A549 (cell line): Measurements from ENCODE around the gene DNAH5. TPM values are rescaled to one million over a fixed set of nuclear protein-coding genes. Genes with fewer than 3 reads are reported as not detected.

Experiments
- ATAC-seq, 2 experiments: fragments of 200-7000 bp in 1 of 2; fragments of >200 bp in 1 of 2; cut with Nextera tagmentation in 1 of 2; cut with Tn5 transposase in 1 of 2; 3 replicates each; pipeline versions ENCODE4 v1.8.0 to v1.9.1; 2018 to 2020; ENCODE audit warnings: mild to moderate bottlenecking in 1 of 2, moderate library complexity in 1 of 2
- CTCF ChIA-PET: fragments of 300-600 bp; sonication (Branson Sonifier 250); formaldehyde crosslinking; extraction: SDS; loops from one replicate; lab custom pipeline; 2021; ENCODE audit warnings: antibody characterized with exemption, inconsistent platforms; lab: Yijun Ruan, JAX
- POLR2A ChIA-PET: fragments of 350-600 bp; formaldehyde crosslinking; extraction: SDS; loops from one replicate; lab custom pipeline; 2021; ENCODE audit warnings: antibody characterized with exemption, inconsistent platforms; lab: Yijun Ruan, JAX
- DNase-seq, 2 experiments: peaks; one replicate each; pipeline versions ENCODE4 v3.0.0 to v3.0.0-alpha.2; 2011 to 2016; ENCODE audit warnings: low read depth in 1 of 2, low spot score in 1 of 2
- FAIRE-seq: peaks from 2 replicates; lab custom pipeline; 2011; peaks lifted over from hg19 to GRCh38; lab: Jason Lieb, UNC
- H3K27ac ChIP-seq, 2 experiments: fragments of >200 bp; sonication (Bioruptor Twin); formaldehyde crosslinking; 3 replicates each; pipeline ENCODE4 v1.5.1; 2016 to 2017
- H3K4me1 ChIP-seq: fragments of >200 bp; sonication (Bioruptor Twin); formaldehyde crosslinking; 3 replicates; pipeline ENCODE4 v1.6.1; 2016
- H3K4me2 ChIP-seq: fragments of >200 bp; sonication (Bioruptor Twin); formaldehyde crosslinking; 3 replicates; pipeline ENCODE4 v1.6.1; 2016
- H3K4me3 ChIP-seq: fragments of >200 bp; sonication (Bioruptor Twin); formaldehyde crosslinking; 3 replicates; pipeline ENCODE4 v1.5.1; 2016
- H3K9me3 ChIP-seq: fragments of >200 bp; sonication (Bioruptor Twin); formaldehyde crosslinking; 3 replicates; pipeline ENCODE4 v1.6.1; 2016
- CEBPB ChIP-seq, 2 experiments: fragments of >200 bp in 1 of 2; sonication (Bioruptor Twin) in 1 of 2; formaldehyde crosslinking in 1 of 2; IDR thresholded peaks; 2 replicates each; pipeline ENCODE4 v1.6.1; 2012 to 2016
- CHD4 ChIP-seq: fragments of 200-600 bp; sonication (generic); IDR thresholded peaks from 2 replicates; pipeline ENCODE4 v1.6.1; 2016; ENCODE audit warnings: antibody characterized with exemption, mild to moderate bottlenecking, borderline replicate concordance
- EHMT2 ChIP-seq: fragments of 200-600 bp; sonication (generic); IDR thresholded peaks from 2 replicates; pipeline ENCODE4 v1.6.1; 2016; ENCODE audit warnings: antibody characterized with exemption, low read depth, mild to moderate bottlenecking, moderate library complexity
- FOSB ChIP-seq: fragments of 250-450 bp; sonication (Bioruptor Pico); IDR thresholded peaks from 2 replicates; pipeline ENCODE4 v1.5.0; 2020; ENCODE audit warnings: mild to moderate bottlenecking, moderate library complexity
- FOSL2 ChIP-seq, 2 experiments: fragments of 450-650 bp in 1 of 2; fragments of >200 bp in 1 of 2; sonication (Bioruptor Twin) in 1 of 2; formaldehyde crosslinking; IDR thresholded peaks; 2 replicates each; pipeline versions ENCODE4 v1.5.0 to v1.6.1; 2016 to 2020; ENCODE audit warnings: mild to moderate bottlenecking in 1 of 2, moderate library complexity in 1 of 2
- FOXS1 ChIP-seq: fragments of 250-450 bp; sonication (Bioruptor Pico); IDR thresholded peaks from 2 replicates; pipeline ENCODE4 v1.5.0; 2020; ENCODE audit warnings: mild to moderate bottlenecking, moderate library complexity
- HMGXB4 ChIP-seq: fragments of 250-450 bp; sonication (Bioruptor Pico); IDR thresholded peaks from 2 replicates; pipeline ENCODE4 v1.5.0; 2021; ENCODE audit warnings: mild to moderate bottlenecking, moderate library complexity, borderline replicate concordance
- HOXB13 ChIP-seq: fragments of 250-450 bp; sonication (Bioruptor Pico); IDR thresholded peaks from 2 replicates; pipeline ENCODE4 v1.5.0; 2020; ENCODE audit warnings: low read depth, mild to moderate bottlenecking, moderate library complexity
- JUN ChIP-seq, 2 experiments: fragments of >200 bp; sonication (Bioruptor Twin); formaldehyde crosslinking; IDR thresholded peaks; 2 replicates in 1 of 2; 3 replicates in 1 of 2; pipeline ENCODE4 v1.6.1; 2016 to 2017
- KDM1A ChIP-seq: fragments of 200-600 bp; sonication (generic); IDR thresholded peaks from 2 replicates; pipeline ENCODE4 v1.6.1; 2016; ENCODE audit warnings: low read depth, mild to moderate bottlenecking
- MAFK ChIP-seq: fragments of 450-650 bp; IDR thresholded peaks from 2 replicates; pipeline ENCODE4 v1.6.1; 2014; ENCODE audit not compliant: partially characterized antibody
- MAZ ChIP-seq: fragments of 150-350 bp; IDR thresholded peaks from 2 replicates; pipeline ENCODE4 v1.6.1; 2014; ENCODE audit warnings: antibody characterized with exemption, low read depth, low read length, borderline replicate concordance
- NPAS2 ChIP-seq: fragments of 250-450 bp; sonication (Bioruptor Pico); IDR thresholded peaks from 2 replicates; pipeline ENCODE4 v1.8.0; 2022; ENCODE audit warnings: mild to moderate bottlenecking, moderate library complexity, borderline replicate concordance
- PBX3 ChIP-seq: IDR thresholded peaks from 2 replicates; pipeline ENCODE4 v1.6.1; 2012
- PHF8 ChIP-seq: fragments of 200-600 bp; sonication (generic); IDR thresholded peaks from 2 replicates; pipeline ENCODE4 v1.6.1; 2016; ENCODE audit warnings: low read depth, mild to moderate bottlenecking, antibody characterized with exemption, moderate library complexity, borderline replicate concordance
- POLR2A ChIP-seq: IDR thresholded peaks from 2 replicates; pipeline ENCODE4 v1.6.1; 2012; ENCODE audit warnings: mild to moderate bottlenecking, low read length
- POLR2AphosphoS2 ChIP-seq: conservative IDR thresholded peaks from 2 replicates; pipeline ENCODE4 v1.6.1; 2012; ENCODE audit warnings: low read length, improper control_type of control experiment, inconsistent platforms
- RCOR1 ChIP-seq: fragments of 150-350 bp; IDR thresholded peaks from 2 replicates; pipeline ENCODE4 v1.6.1; 2014; ENCODE audit warnings: antibody characterized with exemption, low read length, low read depth
- REST ChIP-seq: fragments of 200-600 bp; sonication (generic); IDR thresholded peaks from 2 replicates; pipeline ENCODE4 v1.6.1; 2016; ENCODE audit warnings: antibody characterized with exemption, mild to moderate bottlenecking, moderate library complexity
- SREBF2 ChIP-seq: fragments of 450-650 bp; IDR thresholded peaks from 2 replicates; pipeline ENCODE4 v1.6.1; 2014; ENCODE audit warnings: mild to moderate bottlenecking, moderate library complexity
- ZC3H11A ChIP-seq: fragments of 450-650 bp; IDR thresholded peaks from 2 replicates; pipeline ENCODE4 v1.6.1; 2014; ENCODE audit warnings: antibody characterized with exemption, mild to moderate bottlenecking
- WGBS: methylation state at CpG from one replicate; pipeline ENCODE4 v1.1.6; 2017; ENCODE audit errors: missing lambda C conversion rate; 5-methylcytosine and 5-hydroxymethylcytosine counted together
- polyA plus RNA-seq, 4 experiments: library from polyadenylated mRNA; depleted of rRNA in 3 of 4; stranded (reverse); fragments of >200 nt; fragmentation: RNase III in 1 of 4; extraction: RNeasy Plus Mini Kit Qiagen cat#74134 plus additional on column Dnase treatment in 1 of 4; gene quantifications; 2 replicates in 3 of 4; 3 replicates in 1 of 4; pipeline ENCODE4 v1.2.3, GENCODE V29; 2011 to 2017
- TF ChIP-seq, protein P1 (sequence below): fragments of 250-450 bp; sonication (Bioruptor Pico); IDR thresholded peaks from 2 replicates; pipeline ENCODE4 v1.5.0; 2020; ENCODE audit warnings: low read depth, mild to moderate bottlenecking, moderate library complexity

Gene DNAH5
- polyA plus RNA-seq, 2 of the 4 experiments (the other 2 are of a cell fraction): 0.15 to 1.0 TPM

DNA sequence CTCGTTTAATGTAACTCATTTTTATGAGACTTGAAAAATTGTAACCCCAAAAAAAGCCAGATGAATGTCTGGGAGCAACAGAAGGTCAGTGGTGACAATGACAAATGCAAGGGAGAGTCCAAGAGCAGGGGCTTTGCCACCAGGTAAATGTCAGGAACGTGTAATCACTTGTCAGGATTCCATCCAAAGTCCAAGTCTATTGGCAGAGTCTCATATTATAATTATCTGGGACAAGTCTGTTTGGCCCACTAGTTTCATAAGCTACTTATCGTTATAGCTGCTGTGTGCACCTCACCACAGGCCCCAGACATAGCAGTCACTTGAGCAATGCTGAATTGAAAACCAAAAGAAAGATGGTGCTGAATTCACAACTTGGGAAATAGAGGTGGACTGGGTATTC lies 180.8 kb downstream of the DNAH5 start:
- CTCF ChIA-PET: no interaction called here

DNA sequence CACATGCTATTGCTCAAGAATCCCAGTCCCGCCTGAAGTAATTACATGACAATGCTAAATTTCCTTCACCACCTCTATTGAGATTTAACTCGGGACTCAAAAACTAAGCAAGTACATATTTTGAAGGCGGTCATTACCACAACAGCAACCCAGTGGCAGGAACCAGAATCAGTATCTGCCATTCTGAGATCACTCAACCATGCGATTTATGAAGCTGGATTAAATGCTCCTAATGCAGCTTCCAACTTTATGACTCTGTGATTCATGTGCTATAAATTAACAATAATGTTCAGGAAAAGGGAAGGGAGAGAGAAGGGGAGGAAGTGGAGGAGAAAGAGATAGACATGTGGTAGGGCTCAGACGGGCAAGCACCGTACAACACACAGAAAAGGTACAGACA lies 194.7 kb downstream of the DNAH5 start:
- no peak overlapping the region for H3K4me3 ChIP-seq
- DNase-seq (no peak), FAIRE-seq (no peak)
- POLR2A ChIA-PET: no interaction called here
- no peaks in the 10 kb centered on the region for H3K4me1 ChIP-seq
- no peak overlapping the region for H3K27ac ChIP-seq
- 58% methylated on average over 6 of the region's 6 CpGs for WGBS
- CTCF ChIA-PET: no interaction called here
- TF ChIP-seq JUN (IDR thresholded peaks at IDR 0.05) (no peak), ZC3H11A (no peak), EHMT2 (no peak), MAFK (no peak), NPAS2 (CRISPR knock-in tag) (no peak), PBX3 (no peak), KDM1A (no peak)
- TF ChIP-seq, protein P1, sequence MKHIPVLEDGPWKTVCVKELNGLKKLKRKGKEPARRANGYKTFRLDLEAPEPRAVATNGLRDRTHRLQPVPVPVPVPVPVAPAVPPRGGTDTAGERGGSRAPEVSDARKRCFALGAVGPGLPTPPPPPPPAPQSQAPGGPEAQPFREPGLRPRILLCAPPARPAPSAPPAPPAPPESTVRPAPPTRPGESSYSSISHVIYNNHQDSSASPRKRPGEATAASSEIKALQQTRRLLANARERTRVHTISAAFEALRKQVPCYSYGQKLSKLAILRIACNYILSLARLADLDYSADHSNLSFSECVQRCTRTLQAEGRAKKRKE (CRISPR knock-in tag): no peak
- TF ChIP-seq, all 56 proteins: peak for 0
- ATAC-seq: no peak
- no peak overlapping the region for H3K4me2 ChIP-seq
- no peaks in the 10 kb centered on the region for H3K9me3 ChIP-seq

More for the DNA sequence above, 180.8 kb downstream of the DNAH5 start:
- no peak for ATAC-seq
- no peak for DNase-seq
- TF ChIP-seq CHD4 (no peak), SREBF2 (no peak), HOXB13 (CRISPR knock-in tag) (no peak), MAZ (no peak), FOXS1 (CRISPR knock-in tag) (no peak), PHF8 (no peak), POLR2AphosphoS2 (no peak), CEBPB (IDR thresholded peaks at IDR 0.05) (no peak), JUN (IDR thresholded peaks at IDR 0.05) (no peak), RCOR1 (no peak)
- TF ChIP-seq, protein P1 (CRISPR knock-in tag): no peak
- Histone ChIP-seq H3K4me3 (no peak overlapping the region), H3K27ac (no peak overlapping the region), H3K4me2 (no peak overlapping the region), H3K4me1 (no peaks in the 10 kb centered on the region), H3K9me3 (no peaks in the 10 kb centered on the region)
- 14% methylated on average over 3 of the region's 3 CpGs for WGBS
- no peak for FAIRE-seq
- POLR2A ChIA-PET: no interaction called here

DNA sequence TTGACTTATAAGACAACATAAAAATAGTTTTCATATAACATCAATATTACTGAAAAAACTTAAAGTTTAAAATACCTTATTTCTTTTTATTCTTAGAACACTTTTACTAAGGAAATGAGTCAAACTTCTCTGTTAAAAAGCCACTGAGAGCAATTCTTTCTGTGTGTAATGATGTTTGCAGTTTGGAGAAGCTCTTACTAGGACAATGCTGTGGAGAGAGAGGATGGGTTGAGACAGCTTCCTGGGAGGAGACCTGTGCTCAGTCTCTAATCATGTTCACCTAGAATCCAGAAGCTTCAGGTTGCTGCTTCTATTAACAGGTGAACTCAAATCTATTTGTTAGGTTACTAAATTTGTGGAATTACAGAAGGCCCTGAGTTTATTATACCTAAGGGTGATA lies 198.5 kb downstream of the DNAH5 start:
- ChIA-PET CTCF (interaction anchor here (1.3 kb wide), 1 partner anchor 267 kb away, joined by 3 read pairs; no protein-coding TSS in a partner anchor), POLR2A (no interaction called here)
- no peak for ATAC-seq
- no peak for FAIRE-seq
- H3K27ac ChIP-seq: no peak overlapping the region
- H3K9me3 ChIP-seq: no peaks in the 10 kb centered on the region
- no peak overlapping the region for H3K4me2 ChIP-seq
- TF ChIP-seq JUN (IDR thresholded peaks at IDR 0.05) (no peak), FOSB (CRISPR knock-in tag) (no peak)
- DNase-seq: no peak
- no peaks in the 10 kb centered on the region for H3K4me1 ChIP-seq
- H3K4me3 ChIP-seq: no peak overlapping the region

DNA sequence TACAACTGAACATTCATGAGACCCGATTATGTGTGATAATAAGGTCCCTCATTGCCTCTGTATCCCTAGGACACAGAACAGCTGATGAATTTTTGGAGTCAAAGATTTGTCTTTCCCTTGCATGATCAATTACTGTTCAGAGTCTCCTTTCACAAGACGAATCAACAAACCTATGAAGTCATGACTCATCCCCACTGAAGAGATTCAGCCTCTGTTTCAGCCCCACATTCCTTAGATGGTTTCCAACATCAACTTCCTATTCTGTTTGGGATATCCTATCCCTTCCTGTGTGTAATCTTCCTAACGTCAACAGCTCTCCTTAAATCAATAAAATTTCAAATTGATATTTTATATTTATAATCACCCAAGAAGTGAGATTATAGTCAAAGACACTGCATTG lies 199.0 kb downstream of the DNAH5 start:
- WGBS: 4% methylated on average over 3 of the region's 3 CpGs
- no peaks in the 10 kb centered on the region for H3K9me3 ChIP-seq
- no peak for FAIRE-seq
- H3K4me1 ChIP-seq: no peaks in the 10 kb centered on the region
- H3K4me2 ChIP-seq: no peak overlapping the region
- CTCF ChIA-PET: interaction anchor here (1.3 kb wide), 1 partner anchor 267 kb away, joined by 3 read pairs; no protein-coding TSS in a partner anchor
- DNase-seq: peak in 1 of 2 experiments; percentile 26
- H3K4me3 ChIP-seq: no peak overlapping the region
- peak in 1 of 2 experiments; percentile 39; a peak in 1 of 6 replicates for ATAC-seq
- H3K27ac ChIP-seq: no peak overlapping the region
- POLR2A ChIA-PET: no interaction called here
- TF ChIP-seq REST (no peak), POLR2A (no peak), HMGXB4 (CRISPR knock-in tag) (no peak), FOSL2 (IDR thresholded peaks at IDR 0.05) (no peak), FOSL2 (CRISPR knock-in tag; IDR thresholded peaks at IDR 0.05) (peak; percentile 58)
